ENCODE data around the gene OSBPL8. TPM values are rescaled to one million over a fixed set of nuclear protein-coding genes. Genes with fewer than 3 reads are reported as not detected.

OSBPL8 gene
- total RNA-seq, 2 experiments from 2014 or later, result 86.7 to 87.2 TPM

- ChIA-PET CTCF (no interaction called here), POLR2A (interaction anchor here (1.5 to 1.9 kb wide), 3 partner anchors 12 to 29 kb away, joined by 4 to 9 read pairs (median 7); no protein-coding TSS in a partner anchor)
Measured at GRCh38 chr12:76560086-76560491, 518 bp upstream of the OSBPL8 start.

- POLR2A ChIA-PET, result interaction anchor here (0.9 to 1.9 kb wide), 5 partner anchors 8 to 205 kb away, joined by 4 to 9 read pairs (median 7); partner anchors contain the start of gene ZDHHC17
- CTCF ChIA-PET, result interaction anchor here (0.8 to 1.5 kb wide), 3 partner anchors 27 to 103 kb away, joined by 3 to 4 read pairs (median 3); no protein-coding TSS in a partner anchor
Measured at GRCh38 chr12:76558684-76559399, 729 bp downstream of the OSBPL8 start.

GRCh38 chr12:76556368-76556767 is 3.2 kb downstream of the OSBPL8 start:
- ChIA-PET CTCF (no interaction called here), POLR2A (no interaction called here)

- ChIA-PET POLR2A (no interaction called here), CTCF (no interaction called here)
Measured at GRCh38 chr12:76555797-76556196, 3.8 kb downstream of the OSBPL8 start.

- ChIA-PET CTCF (no interaction called here), POLR2A (no interaction called here)
Measured at GRCh38 chr12:76555231-76555767, 4.3 kb downstream of the OSBPL8 start.

GRCh38 chr12:76554405-76555230 is 5.0 kb downstream of the OSBPL8 start:
- ChIA-PET POLR2A (no interaction called here), CTCF (interaction anchor here (1.2 kb wide), 1 partner anchor 52 kb away, joined by 4 read pairs; no protein-coding TSS in a partner anchor)

- ChIA-PET CTCF (interaction anchor here (0.7 kb wide), 1 partner anchor 578 kb away, joined by 4 read pairs; no protein-coding TSS in a partner anchor), POLR2A (no interaction called here)
Measured at GRCh38 chr12:76552343-76552938, 7.1 kb downstream of the OSBPL8 start.

GRCh38 chr12:76551482-76551888 is 8.1 kb downstream of the OSBPL8 start:
- POLR2A ChIA-PET, result no interaction called here
- CTCF ChIA-PET, result interaction anchor here (0.7 kb wide), 1 partner anchor 579 kb away, joined by 4 read pairs; no protein-coding TSS in a partner anchor

- POLR2A ChIA-PET, result interaction anchor here (2.4 kb wide), 1 partner anchor 10 kb away, joined by 9 read pairs; the partner anchor contains the start of gene OSBPL8
- CTCF ChIA-PET, result no interaction called here
Measured at GRCh38 chr12:76549131-76549530, 10.4 kb downstream of the OSBPL8 start.

- ChIA-PET CTCF (no interaction called here), POLR2A (interaction anchor here (2.4 kb wide), 1 partner anchor 11 kb away, joined by 9 read pairs; the partner anchor contains the start of gene OSBPL8)
Measured at GRCh38 chr12:76548222-76548837, 11.2 kb downstream of the OSBPL8 start.

- ChIA-PET CTCF (no interaction called here), POLR2A (interaction anchor here (2.4 kb wide), 1 partner anchor 12 kb away, joined by 9 read pairs; the partner anchor contains the start of gene OSBPL8)
Measured at GRCh38 chr12:76547526-76547925, 12.0 kb downstream of the OSBPL8 start.

- ChIA-PET POLR2A (interaction anchor here (2.4 kb wide), 1 partner anchor 13 kb away, joined by 9 read pairs; the partner anchor contains the start of gene OSBPL8), CTCF (no interaction called here)
Measured at GRCh38 chr12:76546889-76547288, 12.7 kb downstream of the OSBPL8 start.

- ChIA-PET POLR2A (interaction anchor here (1.1 kb wide), 1 partner anchor 14 kb away, joined by 7 read pairs; the partner anchor contains the start of gene OSBPL8), CTCF (interaction anchor here (1.1 to 1.4 kb wide), 2 partner anchors 12 to 30 kb away, joined by 3 read pairs; no protein-coding TSS in a partner anchor)
Measured at GRCh38 chr12:76545486-76545885, 14.1 kb downstream of the OSBPL8 start.

- ChIA-PET POLR2A (interaction anchor here (1.1 kb wide), 1 partner anchor 14 kb away, joined by 7 read pairs; the partner anchor contains the start of gene OSBPL8), CTCF (interaction anchor here (1.4 kb wide), 1 partner anchor 29 kb away, joined by 3 read pairs; no protein-coding TSS in a partner anchor)
Measured at GRCh38 chr12:76544601-76545261, 14.8 kb downstream of the OSBPL8 start.

GRCh38 chr12:76543813-76544347 is 15.7 kb downstream of the OSBPL8 start:
- ChIA-PET CTCF (no interaction called here), POLR2A (no interaction called here)

GRCh38 chr12:76542908-76543307 is 16.7 kb downstream of the OSBPL8 start:
- ChIA-PET CTCF (no interaction called here), POLR2A (no interaction called here)

GRCh38 chr12:76539727-76540126 is 19.8 kb downstream of the OSBPL8 start:
- ChIA-PET CTCF (no interaction called here), POLR2A (no interaction called here)

- POLR2A ChIA-PET, result no interaction called here
- CTCF ChIA-PET, result no interaction called here
Measured at GRCh38 chr12:76537923-76538322, 21.6 kb downstream of the OSBPL8 start.

Measured in activated CD8-positive, alpha-beta memory T cell treated with anti-CD3 and anti-CD28 coated beads for 36 hours (primary cell).